LNCaP clone FGC (cell line): ENCODE results near the gene GPHN.
"Not testable (repeated sequence)": the region's sequence is repeated elsewhere in the genome, so short reads cannot be mapped to it uniquely, and the experiment has no call there.

Experiments
- DNase-seq: peaks from one replicate; pipeline ENCODE4 v3.0.0-alpha.2; 2011; ENCODE audit warnings: low read depth
- H3K4me3 ChIP-seq: 2 replicates; pipeline ENCODE4 v1.5.1; 2011; ENCODE audit warnings: mild to moderate bottlenecking, low read depth, low read length, control low read depth
- TF ChIP-seq, protein P1 (sequence below): IDR thresholded peaks from 2 replicates; pipeline ENCODE4 v1.5.1; 2012; ENCODE audit warnings: mild to moderate bottlenecking; ENCODE audit not compliant: control insufficient read depth, insufficient read depth; ENCODE audit errors: extremely low read depth

The GPHN gene

DNA sequence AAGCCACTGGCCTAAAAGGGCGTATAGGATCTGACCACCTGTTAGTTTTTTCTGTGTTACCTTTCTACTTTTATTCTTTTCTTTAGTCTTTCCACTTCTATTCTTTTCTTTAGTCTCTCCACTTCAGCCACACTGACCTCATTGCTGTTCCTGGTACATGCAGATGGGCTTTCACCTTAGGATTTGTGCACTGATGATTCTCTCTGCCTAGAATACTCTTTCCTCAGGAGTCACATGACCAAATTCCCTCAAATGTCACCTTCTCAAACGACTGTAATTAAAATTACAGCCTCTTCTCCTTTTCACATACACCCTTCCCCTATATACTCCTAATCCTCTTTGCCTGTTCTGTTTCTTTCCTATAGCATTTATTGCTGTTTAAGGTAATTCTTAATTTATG lies 36.0 kb downstream of the GPHN start:
- H3K4me3 ChIP-seq, result no peak overlapping the region
- TF ChIP-seq, protein P1, sequence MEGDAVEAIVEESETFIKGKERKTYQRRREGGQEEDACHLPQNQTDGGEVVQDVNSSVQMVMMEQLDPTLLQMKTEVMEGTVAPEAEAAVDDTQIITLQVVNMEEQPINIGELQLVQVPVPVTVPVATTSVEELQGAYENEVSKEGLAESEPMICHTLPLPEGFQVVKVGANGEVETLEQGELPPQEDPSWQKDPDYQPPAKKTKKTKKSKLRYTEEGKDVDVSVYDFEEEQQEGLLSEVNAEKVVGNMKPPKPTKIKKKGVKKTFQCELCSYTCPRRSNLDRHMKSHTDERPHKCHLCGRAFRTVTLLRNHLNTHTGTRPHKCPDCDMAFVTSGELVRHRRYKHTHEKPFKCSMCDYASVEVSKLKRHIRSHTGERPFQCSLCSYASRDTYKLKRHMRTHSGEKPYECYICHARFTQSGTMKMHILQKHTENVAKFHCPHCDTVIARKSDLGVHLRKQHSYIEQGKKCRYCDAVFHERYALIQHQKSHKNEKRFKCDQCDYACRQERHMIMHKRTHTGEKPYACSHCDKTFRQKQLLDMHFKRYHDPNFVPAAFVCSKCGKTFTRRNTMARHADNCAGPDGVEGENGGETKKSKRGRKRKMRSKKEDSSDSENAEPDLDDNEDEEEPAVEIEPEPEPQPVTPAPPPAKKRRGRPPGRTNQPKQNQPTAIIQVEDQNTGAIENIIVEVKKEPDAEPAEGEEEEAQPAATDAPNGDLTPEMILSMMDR, result no peak
- no peak for DNase-seq

DNA sequence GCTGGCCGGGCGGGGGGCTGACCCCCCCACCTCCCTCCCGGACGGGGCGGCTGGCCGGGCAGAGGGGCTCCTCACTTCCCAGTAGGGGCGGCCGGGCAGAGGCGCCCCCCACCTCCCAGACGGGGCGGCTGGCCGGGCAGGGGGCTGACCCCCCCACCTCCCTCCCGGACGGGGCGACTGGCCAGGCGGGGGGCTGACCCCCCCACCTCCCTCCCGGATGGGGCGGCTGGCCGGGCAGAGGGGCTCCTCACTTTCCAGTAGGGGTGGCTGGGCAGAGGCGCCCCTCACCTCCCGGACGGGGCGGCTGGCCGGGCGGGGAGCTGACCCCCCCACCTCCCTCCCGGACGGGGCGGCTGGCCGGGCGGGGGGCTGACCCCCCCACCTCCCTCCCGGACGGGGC lies 37.2 kb downstream of the GPHN start:
- not testable (repeated sequence) for DNase-seq, H3K4me3 ChIP-seq

DNA sequence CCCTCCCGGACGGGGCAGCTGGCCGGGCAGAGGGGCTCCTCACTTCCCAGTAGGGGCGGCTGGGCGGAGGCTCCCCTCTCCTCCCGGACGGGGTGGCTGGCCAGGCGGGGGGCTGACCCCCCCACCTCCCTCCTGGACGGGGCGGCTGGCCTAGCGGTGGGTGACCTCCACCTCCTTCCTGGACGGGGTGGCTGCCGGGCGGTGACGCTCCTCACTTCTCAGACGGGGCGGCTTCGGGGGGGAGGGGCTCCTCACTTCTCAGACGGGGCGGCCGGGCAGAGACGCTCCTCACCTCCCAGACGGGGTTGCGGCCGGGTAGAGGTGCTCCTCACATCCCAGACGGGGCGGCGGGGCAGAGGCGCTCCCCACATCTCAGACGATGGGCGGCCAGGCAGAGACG lies 37.8 kb downstream of the GPHN start:
- not testable (repeated sequence) for H3K4me3 ChIP-seq, DNase-seq

DNA sequence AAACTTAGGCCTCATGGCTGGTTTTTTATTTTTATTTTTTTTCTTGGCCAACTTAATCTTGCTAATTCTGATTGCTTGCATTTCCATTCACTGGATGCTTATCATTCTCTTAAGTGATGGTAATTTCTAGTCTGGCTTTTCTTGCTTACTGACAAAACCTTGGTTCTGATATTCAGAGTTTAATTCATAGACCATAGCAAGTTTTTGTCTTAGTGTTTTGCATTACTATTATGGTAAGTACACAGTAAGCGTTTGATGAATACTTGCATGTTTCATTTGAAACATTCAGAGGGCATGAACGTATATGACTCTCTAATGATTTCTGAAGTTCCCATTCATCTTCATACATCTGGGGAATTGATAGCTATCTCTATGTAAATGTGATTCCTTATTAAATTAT lies 55.8 kb downstream of the GPHN start:
- H3K4me3 ChIP-seq, result no peak overlapping the region
- TF ChIP-seq, protein P1, result no peak
- DNase-seq, result no peak

DNA sequence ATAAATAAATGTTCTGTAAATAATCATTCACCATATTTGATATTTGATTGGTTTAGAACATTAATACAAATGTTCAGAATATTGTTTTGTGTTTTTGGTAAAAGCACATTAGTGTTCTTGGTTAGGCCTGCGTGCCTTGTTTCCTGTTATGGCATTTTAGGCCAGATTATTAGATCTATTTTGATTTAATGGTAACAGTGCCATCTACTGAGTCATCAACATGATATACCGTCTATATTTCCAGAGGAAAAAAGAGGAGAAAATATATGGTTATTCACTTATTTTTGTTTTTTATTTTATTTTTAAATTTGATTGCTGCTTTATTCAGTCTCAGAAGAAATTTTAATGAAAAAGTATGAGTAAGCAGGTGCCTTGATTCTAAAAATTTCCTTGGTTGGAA lies 60.3 kb downstream of the GPHN start:
- no peak for DNase-seq
- TF ChIP-seq, protein P1, result peak; percentile 32; the same call in 1 of the 2 replicates
- H3K4me3 ChIP-seq, result no peak overlapping the region

DNA sequence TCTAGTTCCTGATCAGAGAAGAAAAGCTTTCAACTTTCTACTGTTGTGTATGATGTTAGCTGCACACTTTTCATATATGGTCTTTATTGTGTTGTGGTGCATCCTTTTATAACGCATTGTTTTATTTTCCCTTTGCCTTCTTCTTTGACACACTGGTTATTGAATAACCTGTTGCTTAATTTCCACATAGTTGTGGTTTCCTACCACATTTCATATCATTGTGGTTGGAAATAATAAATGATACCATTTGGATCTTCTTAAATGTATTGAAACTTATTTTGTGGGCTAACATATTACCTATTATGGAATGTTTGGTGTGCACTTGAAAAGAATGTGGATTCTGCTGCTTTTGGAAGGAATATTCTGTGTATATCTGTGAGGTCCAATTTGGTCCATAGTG lies 64.9 kb downstream of the GPHN start:
- H3K4me3 ChIP-seq, result no peak overlapping the region
- TF ChIP-seq, protein P1, result no peak
- no peak for DNase-seq

DNA sequence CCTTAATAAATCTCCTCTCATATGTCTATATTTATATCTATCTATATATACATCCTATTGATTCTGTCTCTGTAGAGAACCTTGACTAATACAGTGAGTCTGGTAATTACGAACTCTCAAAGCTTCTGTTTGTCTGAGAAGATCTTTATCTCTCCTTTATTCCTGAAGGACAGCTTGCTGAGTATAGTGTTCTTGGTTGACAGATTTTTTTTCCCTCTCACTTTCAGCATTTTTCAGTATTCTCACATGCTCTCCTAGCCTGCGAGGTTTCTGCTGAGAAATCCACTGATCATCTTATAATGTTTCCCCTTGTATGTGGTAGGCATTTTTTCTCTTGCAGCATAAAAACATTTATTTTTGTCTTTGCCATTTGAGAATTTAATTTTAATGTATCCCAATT lies 67.1 kb downstream of the GPHN start:
- H3K4me3 ChIP-seq, result no peak overlapping the region
- TF ChIP-seq, protein P1, result no peak
- DNase-seq, result no peak

DNA sequence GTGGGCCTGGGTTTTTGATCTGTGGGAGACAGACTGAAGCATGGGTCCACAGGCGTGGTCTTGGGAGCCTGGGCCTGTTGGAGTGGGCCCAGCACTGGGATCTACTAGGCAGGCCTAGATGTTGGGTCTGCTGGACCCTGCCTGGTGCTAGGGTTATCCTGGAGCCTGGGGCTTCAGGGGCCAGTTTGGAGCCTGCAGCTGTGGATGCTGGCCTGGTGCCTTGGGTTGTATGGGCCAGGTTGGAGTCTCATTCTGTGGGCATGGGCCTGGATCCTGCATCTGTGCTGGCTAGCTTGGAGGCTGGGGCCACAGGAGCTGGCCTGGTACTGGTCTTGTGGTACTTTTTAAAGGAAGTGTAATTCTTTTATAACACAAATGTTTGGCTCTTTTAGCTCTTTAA lies 68.0 kb downstream of the GPHN start:
- no peak for DNase-seq
- no peak overlapping the region for H3K4me3 ChIP-seq
- TF ChIP-seq, protein P1, result no peak

DNA sequence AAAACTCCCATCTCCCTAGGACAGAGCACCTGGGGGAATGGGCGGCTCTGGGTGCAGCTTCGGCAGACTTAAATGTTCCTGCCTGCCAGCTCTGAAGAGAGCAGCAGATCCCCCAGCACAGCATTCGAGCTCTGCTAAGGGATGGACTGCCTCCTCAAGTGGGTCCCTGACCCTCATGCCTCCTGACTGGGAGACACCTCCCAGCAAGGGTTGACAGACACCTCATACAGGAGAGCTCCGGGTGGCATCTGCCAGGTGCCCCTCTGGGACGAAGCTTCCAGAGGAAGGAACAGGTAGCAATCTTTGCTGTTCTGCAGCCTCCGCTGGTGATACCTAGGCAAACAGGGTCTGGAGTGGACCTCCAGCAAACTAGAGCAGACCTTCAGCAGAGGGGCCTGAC lies 79.8 kb downstream of the GPHN start:
- DNase-seq, H3K4me3 ChIP-seq: not testable (repeated sequence)
